GM12891 (cell line): ENCODE results near the gene NIPA2.

ENCODE experiments used
- DNase-seq: peaks from one replicate; pipeline ENCODE4 v3.0.0; 2011; ENCODE audit warnings: low spot score; ENCODE audit not compliant: insufficient read length
- FAIRE-seq: peaks from 2 replicates; lab custom pipeline; 2011; peaks lifted over from hg19 to GRCh38; lab: Jason Lieb, UNC
- PAX5 ChIP-seq: IDR thresholded peaks from 2 replicates; pipeline ENCODE4 v1.6.1; 2011; ENCODE audit warnings: low read length, moderate library complexity, mild to moderate bottlenecking; ENCODE audit not compliant: insufficient read depth, severe bottlenecking
- POLR2A ChIP-seq: IDR thresholded peaks from 2 replicates; pipeline ENCODE4 v1.6.1; 2011; ENCODE audit warnings: low read depth, low read length, control low read depth
- POLR2AphosphoS5 ChIP-seq: IDR thresholded peaks from 2 replicates; pipeline ENCODE4 v1.6.1; 2011; ENCODE audit warnings: low read depth, low read length, control low read depth
- POU2F2 ChIP-seq: IDR thresholded peaks from 2 replicates; pipeline ENCODE4 v1.6.1; 2011; ENCODE audit warnings: low read depth, mild to moderate bottlenecking, control low read depth, low read length, moderate library complexity
- SPI1 ChIP-seq: IDR thresholded peaks from 2 replicates; pipeline ENCODE4 v1.6.1; 2011; ENCODE audit warnings: low read depth, low read length, control low read depth
- TAF1 ChIP-seq: IDR thresholded peaks from 2 replicates; pipeline ENCODE4 v1.6.1; 2011; ENCODE audit warnings: low read depth, low read length, control low read depth

NIPA2 gene

DNA sequence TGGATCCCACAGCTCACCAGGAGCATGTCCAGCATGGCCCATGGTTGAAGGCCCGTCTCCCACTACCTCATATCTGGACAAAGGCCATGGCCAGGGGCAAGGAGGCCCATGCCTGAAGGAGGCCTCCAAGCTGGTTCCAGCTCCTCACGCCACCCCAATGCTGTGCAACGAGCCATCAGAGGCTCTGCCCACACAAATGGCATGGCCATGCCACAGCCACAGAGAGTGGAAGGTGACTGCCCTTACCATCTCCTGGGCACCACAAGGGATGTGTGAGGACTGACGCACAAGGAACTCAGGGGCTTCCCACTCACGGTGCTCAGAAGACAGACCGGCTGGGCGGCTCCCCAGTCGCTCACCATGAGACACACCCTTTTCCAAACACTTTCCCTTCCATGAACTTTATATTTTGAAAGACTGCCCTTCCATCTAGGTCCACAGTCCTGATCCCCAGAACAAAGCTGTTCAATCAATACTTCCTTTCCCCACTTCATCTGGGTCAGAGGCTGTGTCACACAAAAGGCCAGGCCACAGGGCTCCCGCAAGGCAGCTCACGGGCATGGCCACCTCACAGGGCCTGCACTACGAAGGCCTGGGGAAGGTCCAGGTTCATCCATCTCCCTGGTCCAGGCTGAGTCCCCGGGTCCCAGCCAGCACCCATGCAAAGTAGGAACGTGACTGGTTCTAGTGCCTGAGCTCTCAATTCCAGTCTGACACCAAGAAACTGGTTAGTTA, 75.3 kb downstream of the NIPA2 start:
- DNase-seq (no peak), FAIRE-seq (no peak)
- no peak for TF ChIP-seq POU2F2
- no peak for TF ChIP-seq POLR2AphosphoS5
- TF ChIP-seq SPI1, result no peak
- no peak for TF ChIP-seq PAX5
- TF ChIP-seq POLR2A, result no peak
- no peak for TF ChIP-seq TAF1

GRCh38 chr15:22915866-22916515, 77.5 kb downstream of the NIPA2 start:
- TF ChIP-seq POLR2A (no peak), TAF1 (no peak), PAX5 (no peak), SPI1 (no peak), POLR2AphosphoS5 (no peak), POU2F2 (no peak)
- no peak for FAIRE-seq
- DNase-seq, result no peak

DNA sequence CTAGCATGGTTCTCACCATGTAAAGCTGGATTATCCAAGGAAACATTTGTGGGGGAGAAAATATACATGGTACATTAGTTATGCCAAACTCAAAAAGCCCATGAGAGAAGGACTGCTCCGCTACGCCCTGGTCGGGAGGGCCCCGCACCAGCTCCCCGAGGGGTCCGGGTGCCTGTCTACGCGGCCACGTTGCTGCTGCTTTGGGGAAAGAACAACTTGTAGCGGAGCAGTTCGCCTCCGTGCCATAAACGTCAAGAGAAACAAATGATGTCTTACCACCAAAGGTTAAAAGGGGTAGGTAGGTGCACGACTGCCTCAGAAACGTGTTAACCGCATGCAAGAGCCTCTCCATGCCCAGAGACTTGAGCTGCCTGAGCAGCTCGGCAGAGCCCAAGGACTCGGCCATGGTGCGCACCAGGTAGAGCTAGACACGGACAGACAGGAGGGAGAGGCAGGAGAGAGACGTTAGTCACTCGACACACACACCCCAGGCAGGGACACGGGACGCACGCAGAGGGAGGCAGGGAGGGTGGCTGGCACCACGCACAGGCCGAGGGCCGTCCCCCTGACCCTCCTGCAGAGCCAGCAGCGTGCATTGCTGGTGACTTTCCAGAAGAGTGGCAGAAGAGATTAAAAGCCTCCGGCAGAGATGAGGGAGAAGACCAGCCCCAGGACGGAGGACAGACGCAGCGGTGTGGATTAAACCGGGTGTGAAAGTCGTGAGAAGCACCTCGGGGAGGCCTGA, 78.3 kb downstream of the NIPA2 start:
- no peak for TF ChIP-seq POLR2A
- TF ChIP-seq POU2F2, result no peak
- TF ChIP-seq POLR2AphosphoS5, result no peak
- no peak for TF ChIP-seq SPI1
- no peak for DNase-seq
- FAIRE-seq, result no peak

- TF ChIP-seq SPI1, result no peak
- TF ChIP-seq TAF1, result no peak
- TF ChIP-seq POLR2AphosphoS5, result no peak
- no peak for FAIRE-seq
- DNase-seq, result no peak
These were observed 79.1 kb downstream of the NIPA2 start for GRCh38 chr15:22917556-22917955.
